Measurements from ENCODE around the gene LAMC3. TPM values are rescaled to one million over a fixed set of nuclear protein-coding genes. Genes with fewer than 3 reads are reported as not detected.

LAMC3 gene
- total RNA-seq: not detected

DNA sequence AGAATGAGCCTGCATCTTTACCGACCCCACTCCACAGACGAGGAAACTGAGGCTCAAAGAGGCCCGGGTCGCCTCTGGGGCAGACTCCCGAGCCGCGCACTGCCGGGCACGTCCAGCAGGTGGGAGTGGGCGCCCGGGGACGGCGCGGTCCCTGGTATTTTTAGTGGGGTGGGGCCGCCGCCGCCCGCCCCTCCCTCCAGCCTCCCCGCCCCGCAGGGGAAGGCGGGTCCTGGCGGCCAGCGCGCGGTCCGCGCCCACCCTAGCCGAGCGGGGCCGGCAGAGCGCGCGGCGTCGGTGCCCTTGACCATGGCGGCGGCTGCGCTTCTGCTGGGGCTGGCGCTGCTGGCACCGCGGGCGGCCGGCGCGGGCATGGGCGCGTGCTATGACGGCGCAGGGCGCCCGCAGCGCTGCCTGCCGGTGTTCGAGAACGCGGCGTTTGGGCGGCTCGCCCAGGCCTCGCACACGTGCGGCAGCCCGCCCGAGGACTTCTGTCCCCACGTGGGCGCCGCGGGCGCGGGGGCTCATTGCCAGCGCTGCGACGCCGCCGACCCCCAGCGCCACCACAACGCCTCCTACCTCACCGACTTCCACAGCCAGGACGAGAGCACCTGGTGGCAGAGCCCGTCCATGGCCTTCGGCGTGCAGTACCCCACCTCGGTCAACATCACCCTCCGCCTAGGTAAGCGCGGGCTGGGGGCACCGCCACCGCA lies at the start of gene LAMC3:
Gene LAMC3 (plus strand): TSS at position 266 of the 710 bp plus-strand sequence. CDS start 41 bp downstream, at position 307.
- ATAC-seq: peak in 1 of 2 donors; percentile 6
- Mint-ChIP-seq H3K9me3 (no peaks in the 10 kb centered on the region), H3K4me1 (ENCODE audit: low read depth in 2 of 2) (peaks cover 0 to 4% of the 10 kb centered on the region in 2 donors), H3K4me3 (no peak within 1 kb of the TSS), H3K27ac (no peak within 1 kb of the TSS), H3K27me3 (peaks cover 6 to 20% of the 10 kb centered on the region in 2 donors), H3K36me3 (no peaks in the 10 kb centered on the region)
- DNase-seq (ENCODE audit: low spot score): no peak

DNA sequence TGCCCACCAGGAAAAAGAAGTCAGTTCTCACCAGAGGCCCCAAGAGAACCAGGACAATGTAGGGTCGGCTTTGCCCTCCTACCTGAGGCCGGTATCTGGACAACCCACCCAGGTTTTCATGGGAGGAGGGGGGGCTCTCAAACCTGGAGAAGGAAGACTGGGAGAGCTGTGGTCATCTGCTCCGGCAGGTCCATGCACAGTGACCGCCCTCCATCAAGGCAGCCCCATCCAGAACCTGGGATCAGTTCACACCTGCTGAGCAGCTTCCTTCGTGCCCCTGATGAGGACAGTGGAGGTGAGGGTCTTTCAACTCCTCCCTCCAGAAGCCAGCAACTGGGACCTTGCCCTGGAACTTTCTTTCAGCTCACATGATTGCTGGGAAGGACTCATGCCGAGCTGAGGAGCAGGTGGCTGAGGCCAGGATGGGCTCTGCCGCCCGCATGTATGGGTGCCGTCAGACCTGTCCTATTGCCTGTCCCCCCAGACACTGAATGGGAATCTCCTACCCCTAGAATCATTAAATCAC lies 49.1 kb upstream of the LAMC3 start:
- H3K36me3 Mint-ChIP-seq: peaks cover 7% of the 10 kb centered on the region
- H3K9me3 Mint-ChIP-seq: peaks cover 4% of the 10 kb centered on the region
- no peaks in the 10 kb centered on the region for H3K27me3 Mint-ChIP-seq
- ATAC-seq (no peak), DNase-seq (ENCODE audit: low spot score) (no peak)
- peaks cover 4 to 6% of the 10 kb centered on the region in 2 donors for H3K4me1 Mint-ChIP-seq (ENCODE audit: low read depth in 2 of 2)
- no peak overlapping the region for H3K27ac Mint-ChIP-seq
- no peak overlapping the region for H3K4me3 Mint-ChIP-seq

DNA sequence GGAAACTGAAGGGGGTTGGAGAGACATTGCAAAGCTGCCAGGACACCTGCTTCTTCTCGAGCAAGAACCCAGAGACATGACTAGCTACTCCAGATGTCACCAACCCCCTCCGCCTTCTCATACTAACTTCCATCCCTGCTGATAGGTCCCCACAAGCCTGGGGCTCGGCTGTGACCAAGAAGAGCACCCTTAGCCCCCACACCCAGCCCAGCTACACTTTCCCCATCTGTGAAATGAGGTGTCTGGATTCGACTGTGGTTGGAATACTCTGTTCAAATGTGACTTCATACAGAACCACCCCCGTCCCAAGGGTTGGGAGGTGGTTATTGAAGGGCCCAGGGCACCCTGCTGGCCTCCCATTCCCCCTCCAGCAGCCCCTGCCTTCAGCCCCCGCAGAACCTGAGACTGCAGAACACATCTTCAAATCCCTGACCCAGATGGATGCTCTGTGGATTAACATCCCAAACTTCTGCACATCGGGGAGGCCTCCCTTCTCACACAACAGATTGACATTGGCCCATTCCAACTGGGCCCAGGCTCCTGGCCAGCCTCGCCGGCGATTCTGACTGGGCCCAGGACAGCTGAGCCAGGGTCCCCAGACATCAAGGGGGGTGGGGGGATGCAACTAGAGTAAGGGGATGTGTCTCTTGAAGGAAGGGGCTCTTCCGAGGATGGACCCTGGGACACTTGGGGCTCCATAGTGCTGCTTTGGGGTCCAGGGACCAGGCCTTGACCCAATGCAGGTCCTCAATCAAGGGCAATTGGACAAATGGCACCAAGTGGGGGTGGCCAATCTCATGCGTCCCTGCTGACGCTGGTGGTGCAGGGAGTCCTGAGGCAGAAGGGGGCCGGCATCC lies 48.2 kb upstream of the LAMC3 start:
- no peak overlapping the region for H3K27ac Mint-ChIP-seq
- no peak overlapping the region for H3K4me3 Mint-ChIP-seq
- DNase-seq (ENCODE audit: low spot score) (no peak), ATAC-seq (no peak)
- H3K36me3 Mint-ChIP-seq: peaks cover 7% of the 10 kb centered on the region
- peaks cover 4% of the 10 kb centered on the region for H3K9me3 Mint-ChIP-seq
- no peaks in the 10 kb centered on the region for H3K27me3 Mint-ChIP-seq
- peaks cover 4 to 6% of the 10 kb centered on the region in 2 donors for H3K4me1 Mint-ChIP-seq (ENCODE audit: low read depth in 2 of 2)

DNA sequence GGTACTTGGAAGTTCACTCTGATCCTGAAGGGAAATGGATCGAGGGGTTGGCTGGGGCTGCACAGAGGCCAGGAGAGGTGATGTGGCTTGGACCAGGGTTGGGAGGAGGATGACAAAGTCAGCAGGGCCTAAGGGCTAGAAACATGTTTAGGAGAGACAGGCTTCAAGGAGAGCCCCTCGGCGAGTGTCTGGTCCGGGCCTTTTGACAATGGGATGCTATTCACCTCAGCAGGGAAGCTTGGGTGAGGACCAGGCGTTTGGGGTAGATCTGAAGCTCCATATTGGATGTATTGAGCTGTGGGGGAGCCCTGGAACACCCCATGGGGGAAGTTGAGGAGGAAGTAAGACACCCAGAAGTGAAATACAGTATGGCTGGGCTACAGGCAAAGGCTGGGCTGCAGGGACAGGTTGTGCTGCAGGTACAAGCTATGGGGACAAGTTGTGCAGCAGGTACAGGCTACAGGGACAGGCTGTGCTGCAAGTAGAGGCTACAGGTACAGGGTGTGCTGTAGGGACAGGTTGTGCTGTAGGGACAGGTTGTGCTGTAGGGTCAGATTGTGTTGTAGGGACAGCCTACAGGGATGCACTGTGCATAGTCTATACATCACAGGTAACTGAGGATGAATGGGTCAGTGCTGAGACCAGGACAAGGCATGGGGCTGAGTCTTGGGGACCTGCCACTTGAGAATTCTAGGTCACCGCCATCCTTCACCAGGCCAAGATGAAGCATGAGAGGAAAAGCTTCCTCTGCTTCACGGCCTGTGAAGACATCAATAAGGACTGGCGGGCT lies 47.3 kb upstream of the LAMC3 start:
- H3K4me1 Mint-ChIP-seq (ENCODE audit: low read depth in 2 of 2): peaks cover 4 to 6% of the 10 kb centered on the region in 2 donors
- peaks cover 7% of the 10 kb centered on the region for H3K36me3 Mint-ChIP-seq
- no peak overlapping the region for H3K27ac Mint-ChIP-seq
- H3K9me3 Mint-ChIP-seq: peaks cover 4% of the 10 kb centered on the region
- no peak overlapping the region for H3K4me3 Mint-ChIP-seq
- no peak for DNase-seq (ENCODE audit: low spot score)
- H3K27me3 Mint-ChIP-seq: no peaks in the 10 kb centered on the region
- ATAC-seq: no peak

DNA sequence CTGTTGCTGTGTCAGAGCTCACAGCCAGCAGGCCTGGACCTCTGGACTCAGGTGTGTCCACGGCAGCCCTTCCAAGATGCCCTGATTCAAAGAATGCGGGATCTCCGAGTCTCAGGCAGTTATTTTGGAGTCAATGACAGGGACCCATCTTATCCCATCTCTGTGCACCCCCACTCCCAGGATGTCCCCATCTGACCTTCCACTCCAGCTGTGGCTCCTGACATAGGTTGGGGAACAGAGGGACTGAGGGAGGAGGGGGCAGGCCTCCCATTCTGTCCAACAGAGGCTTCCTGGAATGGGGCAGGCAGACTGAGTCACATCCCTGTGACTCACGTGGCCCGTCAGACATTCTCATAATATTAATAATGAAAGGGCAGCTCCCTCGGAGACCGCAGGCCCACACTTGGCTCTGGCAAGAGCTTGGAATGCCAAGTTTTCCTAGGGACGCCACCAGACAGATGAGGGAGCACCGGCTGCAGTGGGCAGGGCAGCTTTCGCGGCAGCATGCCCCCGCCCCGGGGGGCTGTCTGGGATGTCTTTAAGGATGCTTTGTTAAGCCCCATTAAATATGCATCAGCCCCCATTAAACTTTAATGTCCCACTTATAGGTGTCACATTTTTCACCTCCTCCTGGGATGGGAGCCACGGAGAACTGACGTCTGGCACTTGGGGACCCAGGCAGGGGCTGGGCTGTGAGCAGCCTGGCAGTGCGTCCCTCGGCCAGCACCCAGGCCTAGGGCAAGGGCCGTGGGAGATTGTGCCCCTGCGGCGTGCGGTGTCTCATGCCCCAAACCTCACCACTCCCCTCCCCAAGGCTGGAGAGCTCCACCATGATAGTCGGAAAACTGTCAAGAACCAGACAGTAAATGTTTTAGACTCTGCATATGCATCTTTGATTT lies 46.3 kb upstream of the LAMC3 start:
- Mint-ChIP-seq H3K4me3 (no peak overlapping the region), H3K4me1 (ENCODE audit: low read depth in 2 of 2) (peaks cover 4 to 6% of the 10 kb centered on the region in 2 donors), H3K27ac (no peak overlapping the region), H3K27me3 (no peaks in the 10 kb centered on the region), H3K9me3 (peaks cover 4% of the 10 kb centered on the region), H3K36me3 (peaks cover 7% of the 10 kb centered on the region)
- no peak for DNase-seq (ENCODE audit: low spot score)
- no peak for ATAC-seq

DNA sequence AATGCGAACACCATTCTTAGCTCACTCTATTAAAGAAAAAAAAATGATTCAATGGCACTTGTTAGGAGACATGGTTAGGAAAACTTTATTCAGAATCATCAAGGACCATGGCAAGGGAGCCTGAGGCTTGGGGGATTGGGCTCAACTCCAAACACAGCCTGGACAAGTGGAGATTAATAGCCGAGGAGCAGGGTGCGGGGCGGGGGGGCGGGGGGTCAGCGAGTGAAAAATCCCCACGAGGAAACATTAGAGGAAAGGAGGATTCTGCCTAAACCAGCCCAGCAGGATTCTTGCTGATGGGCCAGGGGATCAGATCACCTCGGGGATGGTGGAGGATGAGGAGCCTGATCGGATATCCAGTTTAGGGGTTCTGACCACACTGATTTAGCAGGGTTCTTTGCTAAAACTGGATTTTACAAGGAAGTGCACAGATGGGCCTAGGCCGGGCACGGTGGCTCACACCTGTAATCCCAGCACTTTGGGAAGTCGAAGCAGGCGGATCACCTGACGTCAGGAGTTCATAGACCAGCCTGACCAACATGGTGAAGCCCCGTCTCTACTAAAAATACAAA lies 45.6 kb upstream of the LAMC3 start:
- H3K36me3 Mint-ChIP-seq: peaks cover 7% of the 10 kb centered on the region
- no peak overlapping the region for H3K4me3 Mint-ChIP-seq
- H3K27ac Mint-ChIP-seq: no peak overlapping the region
- ATAC-seq (no peak), DNase-seq (ENCODE audit: low spot score) (no peak)
- H3K4me1 Mint-ChIP-seq (ENCODE audit: low read depth in 2 of 2): peaks cover 4 to 6% of the 10 kb centered on the region in 2 donors
- no peaks in the 10 kb centered on the region for H3K27me3 Mint-ChIP-seq
- peaks cover 4% of the 10 kb centered on the region for H3K9me3 Mint-ChIP-seq

DNA sequence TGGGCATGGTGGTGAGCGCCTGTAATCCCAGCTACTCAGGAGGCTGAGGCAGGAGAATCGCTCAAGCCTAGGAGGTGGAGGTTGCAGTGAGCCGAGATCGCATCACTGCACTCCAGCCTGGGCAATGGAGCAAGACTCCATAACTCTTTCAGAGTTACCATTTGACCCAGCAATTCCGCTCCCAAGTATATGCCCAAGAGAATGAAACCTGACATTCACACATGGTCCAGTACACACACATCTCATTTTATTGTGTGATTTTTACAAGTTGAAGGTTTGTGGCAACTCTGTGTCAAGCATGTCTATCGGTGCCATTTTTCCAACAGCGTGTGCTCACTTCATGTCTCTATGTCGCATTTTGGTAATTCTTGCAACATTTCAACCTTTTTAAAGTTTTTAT lies 45.1 kb upstream of the LAMC3 start:
- peaks cover under 1 to 2% of the 10 kb centered on the region in 2 donors for H3K4me1 Mint-ChIP-seq (ENCODE audit: low read depth in 2 of 2)
- no peaks in the 10 kb centered on the region for H3K27me3 Mint-ChIP-seq
- H3K4me3 Mint-ChIP-seq: no peak overlapping the region
- no peak for DNase-seq (ENCODE audit: low spot score)
- H3K9me3 Mint-ChIP-seq: peaks cover under 1% of the 10 kb centered on the region
- H3K36me3 Mint-ChIP-seq: peaks cover 2% of the 10 kb centered on the region
- ATAC-seq: no peak
- no peak overlapping the region for H3K27ac Mint-ChIP-seq

DNA sequence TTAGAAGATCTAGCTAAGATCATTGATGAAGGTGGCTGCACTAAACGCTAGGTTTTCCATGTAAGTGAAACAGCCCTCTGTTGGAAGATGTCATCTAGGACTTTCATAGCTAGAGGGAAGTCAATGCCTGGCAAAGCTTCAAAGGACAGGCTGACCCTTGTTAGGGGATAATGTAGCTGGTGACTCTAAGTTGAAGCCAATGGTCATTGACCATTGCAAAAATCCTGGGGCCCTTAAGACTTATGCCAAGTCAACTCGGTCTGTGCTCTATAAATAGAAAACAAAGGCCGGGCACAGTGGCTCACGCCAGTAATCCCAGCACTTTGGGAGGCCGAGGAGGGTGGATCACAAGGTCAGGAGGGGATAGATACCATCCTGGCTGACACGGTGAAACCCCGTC lies 43.3 kb upstream of the LAMC3 start:
- ATAC-seq (no peak), DNase-seq (ENCODE audit: low spot score) (no peak)
- H3K4me3 Mint-ChIP-seq: no peak overlapping the region
- H3K27me3 Mint-ChIP-seq: peaks cover 0 to under 1% of the 10 kb centered on the region in 2 donors
- H3K9me3 Mint-ChIP-seq: no peaks in the 10 kb centered on the region
- H3K27ac Mint-ChIP-seq: no peak overlapping the region
- H3K36me3 Mint-ChIP-seq: no peaks in the 10 kb centered on the region
- no peaks in the 10 kb centered on the region for H3K4me1 Mint-ChIP-seq (ENCODE audit: low read depth in 2 of 2)

DNA sequence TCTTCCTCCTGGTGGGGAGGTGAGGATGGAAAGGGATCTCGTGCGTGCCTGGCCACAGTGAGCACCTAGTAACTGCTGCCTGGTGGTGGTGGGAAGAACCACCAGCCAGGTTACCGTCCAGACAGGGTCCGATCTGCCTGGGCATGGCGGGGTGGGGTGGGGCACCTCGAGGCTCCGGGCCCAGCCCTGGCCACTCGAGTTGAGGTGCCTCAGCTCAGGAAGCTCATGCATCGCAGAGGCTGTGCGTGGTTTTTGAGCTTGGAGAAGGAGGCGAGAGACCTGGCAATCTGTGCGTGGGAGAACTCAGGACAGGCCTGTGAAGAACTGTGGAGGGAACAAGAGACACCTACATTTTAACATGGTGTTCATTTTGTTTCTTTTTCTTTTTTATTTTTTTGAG lies 38.9 kb upstream of the LAMC3 start:
- Mint-ChIP-seq H3K27me3 (peaks cover 12 to 15% of the 10 kb centered on the region in 2 donors), H3K27ac (no peak overlapping the region), H3K4me3 (no peak overlapping the region), H3K36me3 (no peaks in the 10 kb centered on the region), H3K9me3 (no peaks in the 10 kb centered on the region), H3K4me1 (ENCODE audit: low read depth in 2 of 2) (no peaks in the 10 kb centered on the region)
- ATAC-seq: peak in 1 of 2 donors; percentile 55
- DNase-seq (ENCODE audit: low spot score): no peak

DNA sequence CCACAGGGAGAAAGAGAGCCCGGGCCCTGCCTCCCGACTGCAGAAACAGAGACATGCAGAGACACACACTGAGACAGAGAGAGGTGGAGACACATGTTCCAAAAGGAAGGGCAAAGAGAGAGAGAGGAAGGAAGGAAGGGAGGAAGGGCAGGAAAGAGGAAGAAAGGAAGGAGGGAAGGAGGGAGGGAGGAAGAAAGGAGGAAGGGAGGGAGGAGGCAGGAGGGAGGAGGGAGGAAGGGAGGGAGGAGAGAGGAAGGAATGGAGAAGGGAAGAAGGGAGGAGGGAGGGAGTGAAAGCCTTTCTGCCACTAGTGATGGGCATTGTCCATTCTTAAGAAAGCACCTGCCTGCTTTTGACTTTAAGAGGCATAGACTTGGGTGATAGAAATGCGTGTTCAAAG lies 38.1 kb upstream of the LAMC3 start:
- no peak overlapping the region for H3K4me3 Mint-ChIP-seq
- ATAC-seq: no peak

DNA sequence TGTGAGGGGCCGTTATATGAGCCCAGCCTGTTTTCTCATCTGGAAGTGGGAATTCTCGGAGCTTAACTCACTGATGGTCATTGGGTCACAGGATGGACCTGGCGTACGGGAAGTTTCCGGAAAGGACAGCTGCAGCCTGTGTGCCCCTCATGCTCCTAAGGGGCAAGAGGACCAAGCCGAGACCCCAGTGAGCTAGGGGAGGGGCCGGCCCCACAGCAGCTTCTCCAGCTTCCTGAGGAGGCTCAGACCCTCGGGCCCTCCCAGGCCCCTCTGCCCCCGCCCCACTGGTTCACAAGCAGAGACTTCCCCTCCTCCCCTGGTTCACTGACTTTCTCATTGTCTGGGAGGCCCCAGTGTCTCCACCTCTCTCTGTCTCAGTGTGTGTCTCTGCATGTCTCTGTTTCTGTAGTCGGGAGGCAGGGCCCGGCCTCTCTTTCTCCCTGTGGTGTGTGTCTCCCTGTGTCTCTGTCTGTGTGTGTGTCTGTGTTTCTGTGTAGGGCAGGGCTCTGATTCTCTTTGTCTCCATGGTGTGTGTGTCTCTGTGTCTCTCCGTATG lies 37.6 kb upstream of the LAMC3 start:
- H3K27me3 Mint-ChIP-seq: peaks cover 12 to 15% of the 10 kb centered on the region in 2 donors
- ATAC-seq (no peak), DNase-seq (ENCODE audit: low spot score) (no peak)
- no peaks in the 10 kb centered on the region for H3K9me3 Mint-ChIP-seq
- no peak overlapping the region for H3K27ac Mint-ChIP-seq
- no peak overlapping the region for H3K4me3 Mint-ChIP-seq
- no peaks in the 10 kb centered on the region for H3K36me3 Mint-ChIP-seq
- no peaks in the 10 kb centered on the region for H3K4me1 Mint-ChIP-seq (ENCODE audit: low read depth in 2 of 2)

More for the DNA sequence above, 38.1 kb upstream of the LAMC3 start:
- H3K4me1 Mint-ChIP-seq (ENCODE audit: low read depth in 2 of 2): no peaks in the 10 kb centered on the region
- H3K27me3 Mint-ChIP-seq: peaks cover 12 to 15% of the 10 kb centered on the region in 2 donors
- no peaks in the 10 kb centered on the region for H3K9me3 Mint-ChIP-seq
- no peak overlapping the region for H3K27ac Mint-ChIP-seq
- no peaks in the 10 kb centered on the region for H3K36me3 Mint-ChIP-seq
- DNase-seq (ENCODE audit: low spot score): no peak

DNA sequence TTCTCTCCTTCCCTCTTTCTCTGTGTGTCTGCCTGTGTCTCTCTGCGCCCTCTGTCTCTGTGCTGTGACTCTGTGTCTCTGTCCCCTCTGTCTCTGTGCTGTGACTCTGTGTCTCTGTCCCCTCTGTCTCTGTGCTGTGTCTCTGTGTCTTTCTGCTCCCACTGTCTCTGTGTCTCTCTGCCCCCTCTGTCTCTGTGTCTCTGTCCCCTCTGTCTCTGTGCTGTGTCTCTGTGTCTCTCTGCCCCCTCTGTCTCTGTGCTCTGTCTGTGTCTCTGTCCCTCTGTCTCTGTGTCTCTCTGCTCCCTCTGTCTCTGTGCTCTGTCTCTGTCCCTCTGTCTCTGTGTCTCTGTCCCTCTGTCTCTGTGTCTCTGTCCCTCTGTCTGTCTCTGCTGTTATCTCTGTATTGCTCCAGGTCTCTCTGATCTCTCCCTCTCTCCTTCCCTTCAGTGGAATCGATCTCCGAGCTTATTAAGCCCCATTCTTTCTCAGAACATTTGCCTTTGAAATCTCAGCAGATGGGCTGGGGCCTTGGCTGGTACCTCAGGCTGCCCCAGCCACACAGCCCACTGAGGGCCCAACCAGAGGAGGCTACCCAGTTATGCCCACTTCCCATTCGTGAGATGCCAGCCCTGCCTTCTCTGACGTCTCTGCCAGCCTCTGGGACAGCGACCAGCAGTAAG lies 36.6 kb upstream of the LAMC3 start:
- Mint-ChIP-seq H3K4me3 (no peak overlapping the region), H3K4me1 (ENCODE audit: low read depth in 2 of 2) (no peaks in the 10 kb centered on the region), H3K27ac (no peak overlapping the region), H3K27me3 (peaks cover 12 to 15% of the 10 kb centered on the region in 2 donors), H3K9me3 (no peaks in the 10 kb centered on the region), H3K36me3 (no peaks in the 10 kb centered on the region)
- no peak for ATAC-seq
- DNase-seq (ENCODE audit: low spot score): no peak
